NCI-H2227 (cell line): ENCODE results near the gene RBM20.
"Not testable (repeated sequence)": the region's sequence is repeated elsewhere in the genome, so short reads cannot be mapped to it uniquely, and the experiment has no call there.

ENCODE experiments used
- DNase-seq: peaks from one replicate; lab custom pipeline; 2025; ENCODE audit not compliant: unreplicated experiment; lab: John Stamatoyannopoulos, UW

The RBM20 gene

DNA sequence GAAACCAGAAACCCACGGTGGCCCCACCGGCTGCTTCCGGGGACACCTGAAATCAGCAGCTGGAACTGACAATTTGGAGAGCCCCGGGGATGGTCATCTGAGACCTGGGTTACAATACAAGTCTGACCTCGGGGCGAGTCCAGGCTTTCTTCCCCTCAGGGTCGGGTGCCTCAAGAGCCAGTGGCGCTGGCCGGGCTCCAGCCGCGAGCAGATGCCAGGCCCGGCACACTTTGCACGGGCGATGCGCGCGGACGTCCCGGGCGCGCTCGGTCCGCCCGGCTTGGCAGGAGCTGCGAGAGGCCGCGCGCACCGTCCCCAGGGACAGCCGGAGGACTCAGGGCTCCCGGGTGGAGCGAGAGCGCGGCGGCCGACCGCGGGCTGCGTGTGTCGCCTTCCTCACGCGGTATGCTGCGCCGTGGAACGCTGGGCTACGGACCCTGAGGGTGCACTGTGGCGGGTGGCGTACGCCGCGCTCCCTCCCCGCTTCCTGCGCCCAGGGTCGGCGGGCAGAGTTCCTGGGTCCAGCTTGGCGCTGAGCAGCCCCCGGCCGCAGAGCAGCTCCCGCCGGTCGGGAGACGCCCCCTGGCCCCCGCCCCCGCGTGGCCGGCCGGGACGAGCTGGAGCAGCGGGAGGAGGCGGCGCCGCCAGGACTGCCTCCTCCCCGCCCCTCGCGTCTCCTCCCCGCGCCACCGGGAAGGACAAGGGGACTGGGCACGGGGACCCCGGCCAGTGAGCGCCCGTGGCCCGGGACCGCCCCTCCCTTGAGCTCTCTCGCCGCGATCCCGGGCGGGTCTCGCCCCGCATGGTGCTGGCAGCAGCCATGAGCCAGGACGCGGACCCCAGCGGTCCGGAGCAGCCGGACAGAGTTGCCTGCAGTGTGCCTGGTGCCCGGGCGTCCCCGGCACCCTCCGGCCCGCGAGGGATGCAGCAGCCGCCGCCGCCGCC is at the start of gene RBM20:
Gene RBM20 (plus strand): TSS at position 684 of the 945 bp plus-strand sequence. CDS start 119 bp downstream, at position 803.
- DNase-seq, result peak; percentile 75

DNA sequence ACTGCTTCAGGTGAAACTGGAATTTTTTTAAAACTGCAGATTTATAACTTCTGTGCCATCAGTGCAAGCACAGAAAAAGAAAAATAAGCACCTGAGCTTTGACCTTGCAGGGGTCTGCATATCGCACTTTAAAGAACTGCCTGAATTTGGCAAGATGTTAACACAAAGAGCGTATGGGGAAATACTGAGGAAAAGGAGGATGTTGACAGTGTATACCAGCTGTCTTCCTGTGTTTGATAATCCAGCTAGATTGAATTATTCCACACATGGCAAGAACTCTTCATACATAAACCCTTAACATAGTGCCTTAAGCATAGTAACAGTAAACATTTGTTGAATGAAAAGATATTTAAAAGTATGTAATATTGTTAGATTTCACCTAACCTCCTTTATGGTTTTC is 46.7 kb upstream of the RBM20 start:
- DNase-seq, result no peak

DNA sequence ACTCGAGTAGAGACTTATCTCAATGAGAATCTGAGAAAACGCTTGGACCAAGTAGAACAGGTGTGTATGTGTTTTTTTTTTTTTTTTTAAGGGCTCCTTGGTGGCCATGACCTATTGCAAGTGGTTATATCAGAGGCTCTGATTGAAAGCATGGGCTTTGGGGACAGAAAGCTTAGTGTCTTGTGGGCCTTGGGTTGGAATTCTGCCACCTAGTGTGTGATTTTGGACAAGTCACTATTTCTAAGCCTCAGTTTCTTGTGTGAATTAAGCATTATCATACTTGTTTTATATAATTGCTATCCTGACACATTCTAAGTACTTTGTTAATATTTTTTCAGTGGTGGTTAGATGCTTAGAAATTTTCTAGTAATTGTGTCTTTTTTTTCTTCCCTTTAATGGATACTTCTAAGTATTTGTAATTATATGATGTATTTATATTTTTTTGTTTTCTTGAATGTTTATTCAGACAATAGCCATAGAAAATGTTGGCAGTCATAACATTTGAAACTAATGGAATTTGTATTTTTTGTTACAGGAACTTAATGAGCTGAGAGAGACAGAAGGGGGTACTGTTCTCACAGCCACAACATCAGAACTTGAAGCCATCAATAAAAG is 43.5 kb upstream of the RBM20 start:
- DNase-seq, result peak; percentile 53

DNA sequence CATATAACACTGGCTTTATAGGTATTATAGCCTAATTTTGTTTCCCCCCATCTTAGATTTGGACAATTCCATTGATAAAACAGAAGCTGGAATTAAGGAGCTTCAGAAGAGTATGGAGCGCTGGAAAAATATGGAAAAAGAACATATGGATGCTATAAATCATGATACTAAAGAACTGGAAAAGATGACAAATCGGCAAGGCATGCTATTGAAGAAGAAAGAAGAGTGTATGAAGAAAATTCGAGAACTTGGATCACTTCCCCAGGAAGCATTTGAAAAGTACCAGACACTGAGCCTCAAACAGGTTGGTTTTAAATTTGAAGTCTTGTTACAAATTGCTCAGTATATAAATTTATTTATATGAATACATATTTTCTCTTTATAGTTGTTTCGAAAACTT is 42.6 kb upstream of the RBM20 start:
- DNase-seq, result no peak

DNA sequence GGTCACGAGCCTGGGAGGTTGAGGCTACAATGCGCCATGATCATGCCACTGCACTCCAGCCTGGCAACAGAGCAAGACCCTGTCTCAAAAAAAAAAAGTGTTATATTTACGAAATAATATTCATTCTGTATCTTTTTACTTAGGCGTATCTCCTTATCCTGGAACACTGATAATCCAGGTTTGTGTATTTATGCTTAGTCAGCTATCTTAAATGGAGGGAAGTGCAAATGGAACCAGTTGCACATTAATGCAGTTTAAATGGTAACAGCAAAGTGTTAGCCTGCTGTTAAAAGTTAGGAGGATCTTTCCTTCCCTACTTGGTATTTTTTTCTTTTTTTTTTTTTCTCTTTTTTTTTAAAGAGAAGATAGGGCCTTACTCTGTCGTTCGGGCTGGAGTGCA is 36.0 kb upstream of the RBM20 start:
- DNase-seq, result no peak

DNA sequence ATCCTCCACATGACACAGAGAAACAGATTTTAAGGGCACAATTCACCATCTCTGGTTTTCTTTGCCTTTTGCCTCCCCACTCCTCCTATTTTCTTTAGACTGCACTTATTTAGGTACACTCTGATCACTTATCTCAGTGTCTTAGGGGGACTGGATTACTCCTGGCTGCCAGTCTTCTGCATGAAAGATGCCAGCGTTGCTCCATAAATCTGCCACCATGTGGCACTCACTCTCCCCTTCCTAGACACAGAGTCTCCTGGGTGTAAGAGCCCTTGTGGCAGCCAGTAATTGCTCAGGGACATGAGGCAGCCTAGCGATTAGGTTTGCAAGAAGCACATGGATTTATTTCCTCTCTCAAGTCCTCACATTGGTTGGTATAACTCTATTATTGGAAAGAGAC is 34.5 kb upstream of the RBM20 start:
- DNase-seq, result peak; percentile 63

DNA sequence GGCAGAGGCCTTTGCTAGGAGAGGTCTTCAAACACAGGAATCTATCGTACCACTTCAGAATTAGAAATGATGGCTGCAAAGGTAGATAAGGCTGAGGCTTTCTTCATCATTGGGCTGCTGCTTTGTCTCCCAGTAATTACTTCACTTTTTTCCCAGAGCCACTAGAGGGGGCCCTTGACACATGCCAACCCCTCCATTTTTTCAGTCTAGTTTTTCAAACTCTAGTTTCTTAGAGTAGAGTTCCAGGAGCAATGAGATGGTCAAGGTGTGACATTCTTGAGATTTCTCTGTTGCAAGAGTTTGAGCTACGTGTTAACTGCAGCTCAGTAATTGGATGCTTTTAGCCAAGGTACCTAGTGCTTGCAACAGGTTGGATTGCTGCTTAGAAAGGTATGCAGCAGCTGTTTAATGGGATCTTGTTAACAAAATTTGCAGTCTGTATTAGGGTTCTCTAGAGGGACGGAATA is 33.8 kb upstream of the RBM20 start:
- peak; percentile 59 for DNase-seq

DNA sequence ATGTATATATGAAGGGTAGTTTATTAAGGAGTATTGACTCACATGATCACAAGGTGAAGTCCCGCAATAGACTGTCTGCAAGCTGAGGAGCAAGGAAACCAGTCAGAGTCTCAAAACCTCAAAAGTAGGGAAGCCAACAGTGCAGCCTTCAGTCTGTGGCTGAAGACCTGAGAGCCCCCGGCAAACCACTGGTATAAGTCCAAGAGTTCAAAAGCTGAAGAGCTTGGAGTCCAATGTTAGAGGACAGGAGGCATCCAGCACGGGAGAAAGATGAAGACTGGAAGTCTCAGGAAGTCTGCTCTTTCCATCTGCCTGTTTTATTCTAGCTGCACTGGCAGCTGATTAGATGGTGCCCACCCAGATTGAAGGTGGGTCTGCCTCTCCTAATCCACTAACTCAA is 33.4 kb upstream of the RBM20 start:
- DNase-seq, result not testable (repeated sequence)

DNA sequence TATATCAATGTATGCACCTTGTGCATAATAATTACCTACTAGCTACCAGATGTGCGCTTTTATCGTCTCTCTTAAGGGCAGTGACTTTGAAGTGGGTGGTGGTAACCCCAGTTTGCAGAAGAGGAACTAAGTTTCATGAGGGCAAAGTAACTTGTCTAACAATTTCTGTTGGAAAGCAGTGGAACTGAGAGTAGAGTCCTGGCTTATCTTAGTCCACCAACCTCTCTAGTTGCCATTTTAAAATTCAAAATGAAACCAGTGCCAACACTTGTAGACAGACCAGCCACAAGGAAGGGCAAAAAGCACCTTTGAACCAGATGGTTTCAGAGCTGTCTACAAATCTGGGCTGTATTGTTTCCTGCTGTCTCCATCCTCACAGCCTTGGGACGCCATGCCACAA is 32.0 kb upstream of the RBM20 start:
- DNase-seq, result no peak

DNA sequence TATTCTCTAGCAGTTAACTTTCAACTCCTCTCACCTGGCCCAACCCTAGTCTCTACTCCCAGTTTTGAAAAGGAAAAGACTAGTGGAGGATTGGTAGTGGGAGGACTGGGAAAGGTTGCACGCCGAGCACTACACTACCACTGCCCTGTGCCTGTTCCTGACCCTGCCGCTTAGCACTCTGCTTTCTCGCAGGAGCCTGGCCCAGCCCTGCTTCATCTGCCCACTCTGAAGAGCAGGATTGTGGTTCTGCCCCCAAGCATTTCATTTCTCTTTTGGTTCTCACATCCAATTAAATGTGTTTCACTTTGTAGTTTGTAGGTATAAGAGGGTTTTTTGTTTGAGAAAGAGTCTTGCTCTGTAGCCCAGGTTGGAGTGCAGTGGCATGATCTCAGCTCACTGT is 31.5 kb upstream of the RBM20 start:
- DNase-seq, result no peak

DNA sequence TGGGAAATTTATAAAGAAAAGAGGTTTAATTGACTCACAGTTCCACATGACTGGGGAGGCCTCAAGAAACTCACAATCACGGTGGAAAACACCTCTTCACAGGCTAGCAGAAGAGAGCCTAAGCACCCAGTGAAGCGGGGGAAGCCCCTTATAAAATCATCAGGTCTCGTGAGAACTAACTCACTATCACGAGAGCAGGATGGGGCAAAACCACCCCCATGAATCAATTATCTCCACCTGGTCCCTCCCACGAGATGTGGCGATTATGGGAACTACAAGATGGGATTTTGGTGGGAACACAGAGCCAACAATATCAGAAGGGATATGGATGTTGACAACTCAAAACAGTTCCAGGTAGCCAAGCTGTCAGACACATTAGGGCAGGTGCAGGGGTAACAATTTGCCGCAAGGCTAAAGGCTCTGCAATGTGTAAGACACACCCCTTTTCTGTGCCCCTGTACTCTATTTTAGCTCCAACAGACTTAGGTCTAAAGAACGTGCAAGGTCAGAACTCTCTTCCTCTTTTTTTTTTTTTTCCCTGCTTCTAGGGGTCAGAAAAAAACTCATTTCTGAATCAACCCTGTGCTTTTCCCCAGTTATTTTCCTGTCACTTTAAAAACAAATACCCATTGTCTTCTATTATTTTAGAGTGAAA is 30.7 kb upstream of the RBM20 start:
- DNase-seq, result peak; percentile 12

DNA sequence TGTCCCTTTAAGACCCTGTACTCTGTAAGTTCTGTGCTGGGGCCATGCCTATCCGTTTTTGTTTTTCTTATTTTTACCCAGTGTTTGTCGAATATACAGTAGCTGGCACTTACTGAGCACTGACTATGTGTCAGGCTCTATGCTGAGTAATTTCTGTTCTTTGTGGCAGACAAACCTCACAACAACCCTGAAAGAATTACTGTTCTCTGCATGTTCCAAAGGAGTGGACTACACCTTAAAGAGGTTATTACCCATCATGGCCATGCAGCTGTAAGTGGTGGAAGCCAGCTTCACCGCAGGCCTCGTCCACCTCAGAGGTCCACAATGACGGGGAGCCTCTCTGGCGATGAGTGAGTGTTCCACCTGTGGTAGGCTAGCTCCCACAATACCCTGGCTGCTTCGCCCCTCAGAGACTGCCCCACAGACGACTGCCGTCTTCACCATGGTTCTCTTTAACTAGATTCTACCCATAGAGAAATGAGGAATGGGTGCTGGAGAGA is 30.1 kb upstream of the RBM20 start:
- no peak for DNase-seq

DNA sequence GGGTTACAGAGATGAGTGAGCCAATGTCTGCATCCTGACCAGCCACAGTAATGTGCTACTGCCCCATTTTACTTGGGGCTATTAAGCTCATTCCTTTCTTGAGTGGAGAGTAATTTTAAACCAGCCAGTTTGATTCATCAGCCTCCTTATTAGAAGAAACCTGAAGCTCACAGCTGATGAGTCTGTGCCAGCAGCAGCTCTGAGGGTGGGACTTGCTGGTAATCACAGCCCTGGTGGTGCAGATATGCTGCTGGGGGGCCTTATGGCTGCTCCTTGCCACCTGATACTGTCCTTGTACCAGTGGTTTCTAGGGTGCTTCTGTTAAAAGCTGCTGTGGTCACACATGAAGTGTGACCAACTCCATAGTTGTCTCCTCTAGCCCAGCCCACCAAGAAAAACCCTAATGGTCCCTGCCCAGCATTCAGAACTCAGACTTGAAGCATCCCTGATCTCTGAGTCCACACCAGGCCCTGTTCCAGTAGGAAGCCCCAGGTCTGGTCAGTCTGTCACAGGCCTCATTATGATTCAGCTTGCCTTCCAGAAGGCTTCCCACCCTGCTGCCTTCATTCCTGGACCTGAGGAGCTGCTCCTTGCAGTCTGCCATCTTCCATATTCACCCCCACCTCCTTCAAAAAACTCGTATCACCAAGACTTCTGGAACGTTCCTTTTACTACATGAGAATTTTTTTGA is 28.9 kb upstream of the RBM20 start:
- no peak for DNase-seq

DNA sequence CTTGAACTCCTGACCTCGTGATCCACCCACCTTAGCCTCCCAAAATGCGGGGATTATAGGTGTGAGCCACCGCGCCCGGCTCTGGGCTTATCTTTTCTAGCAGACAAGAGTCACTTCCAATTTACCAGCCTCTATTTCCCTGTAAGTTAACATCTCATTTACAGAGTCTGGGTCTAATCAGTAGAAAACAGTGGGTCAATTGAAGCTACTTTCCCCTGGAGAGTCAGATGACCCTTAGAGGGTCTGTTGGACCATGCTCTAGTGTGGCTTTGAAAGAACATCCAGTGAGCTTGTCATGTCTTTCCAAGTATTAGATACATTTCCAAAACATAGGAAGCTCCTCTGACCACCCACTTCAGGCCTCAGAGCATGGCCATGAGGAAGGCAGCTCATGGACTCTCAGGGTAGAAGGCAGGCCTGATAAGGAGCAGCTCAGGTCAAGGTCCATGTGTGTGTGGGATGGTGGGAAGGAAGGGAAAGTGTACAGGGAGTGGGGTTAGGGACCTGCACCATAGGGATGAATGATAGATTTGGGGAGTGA is 27.6 kb upstream of the RBM20 start:
- DNase-seq, result no peak

DNA sequence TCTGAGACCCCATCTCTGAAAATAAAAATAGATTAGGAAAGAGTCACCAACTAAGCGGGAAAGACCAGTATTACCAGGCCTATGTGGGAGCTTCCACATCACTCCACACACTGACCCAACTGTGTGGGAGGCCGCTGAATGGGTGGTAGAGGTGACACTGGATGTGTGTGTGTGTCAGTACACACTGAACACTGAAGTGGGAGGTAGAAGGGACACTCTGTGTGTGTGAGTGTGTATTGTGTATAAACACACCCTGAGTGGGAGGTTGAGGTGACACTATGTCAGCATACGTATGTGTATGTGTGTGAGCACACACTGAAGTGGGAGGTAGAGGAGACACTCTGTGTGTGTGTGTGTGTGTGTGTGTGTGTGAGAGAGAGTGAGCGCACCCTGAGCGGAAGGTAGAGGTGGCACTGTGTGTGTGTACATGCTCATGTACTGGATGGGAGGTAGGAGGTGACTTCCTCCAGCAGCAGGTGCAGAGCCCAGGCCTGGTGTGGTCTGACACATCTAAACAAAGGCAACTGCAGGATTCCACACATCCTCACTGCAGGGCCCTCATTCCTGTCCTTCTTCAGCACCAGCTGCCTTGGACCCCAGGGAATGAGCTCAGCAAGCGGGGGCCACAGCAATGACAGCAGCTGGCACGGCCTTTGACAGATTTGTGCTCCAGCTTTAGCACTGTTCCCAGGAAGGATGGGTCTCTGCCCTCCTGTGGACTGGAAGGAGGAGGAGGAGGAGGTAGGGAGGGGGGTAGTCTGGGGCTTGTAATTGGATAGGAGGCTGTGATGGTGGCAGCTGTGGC is 26.5 kb upstream of the RBM20 start:
- no peak for DNase-seq

DNA sequence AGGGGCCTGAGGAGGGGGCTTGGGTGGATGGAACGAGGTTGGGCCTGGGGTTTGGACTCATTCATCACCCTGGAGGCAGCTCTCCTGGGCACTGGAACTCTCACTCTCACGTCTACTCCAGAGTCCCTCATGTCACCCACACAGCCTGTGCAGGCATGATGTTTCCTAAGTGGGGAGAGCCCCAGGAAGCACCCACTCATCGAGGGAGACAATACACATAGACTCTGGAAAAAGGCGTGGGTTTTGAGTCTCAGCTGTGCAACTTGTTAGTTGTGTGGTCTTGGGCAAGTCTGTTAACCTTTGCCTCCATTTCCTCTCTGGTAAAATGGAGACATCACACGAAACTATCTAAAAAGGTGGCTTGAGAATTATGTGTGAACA is 25.9 kb upstream of the RBM20 start:
- DNase-seq, result no peak

DNA sequence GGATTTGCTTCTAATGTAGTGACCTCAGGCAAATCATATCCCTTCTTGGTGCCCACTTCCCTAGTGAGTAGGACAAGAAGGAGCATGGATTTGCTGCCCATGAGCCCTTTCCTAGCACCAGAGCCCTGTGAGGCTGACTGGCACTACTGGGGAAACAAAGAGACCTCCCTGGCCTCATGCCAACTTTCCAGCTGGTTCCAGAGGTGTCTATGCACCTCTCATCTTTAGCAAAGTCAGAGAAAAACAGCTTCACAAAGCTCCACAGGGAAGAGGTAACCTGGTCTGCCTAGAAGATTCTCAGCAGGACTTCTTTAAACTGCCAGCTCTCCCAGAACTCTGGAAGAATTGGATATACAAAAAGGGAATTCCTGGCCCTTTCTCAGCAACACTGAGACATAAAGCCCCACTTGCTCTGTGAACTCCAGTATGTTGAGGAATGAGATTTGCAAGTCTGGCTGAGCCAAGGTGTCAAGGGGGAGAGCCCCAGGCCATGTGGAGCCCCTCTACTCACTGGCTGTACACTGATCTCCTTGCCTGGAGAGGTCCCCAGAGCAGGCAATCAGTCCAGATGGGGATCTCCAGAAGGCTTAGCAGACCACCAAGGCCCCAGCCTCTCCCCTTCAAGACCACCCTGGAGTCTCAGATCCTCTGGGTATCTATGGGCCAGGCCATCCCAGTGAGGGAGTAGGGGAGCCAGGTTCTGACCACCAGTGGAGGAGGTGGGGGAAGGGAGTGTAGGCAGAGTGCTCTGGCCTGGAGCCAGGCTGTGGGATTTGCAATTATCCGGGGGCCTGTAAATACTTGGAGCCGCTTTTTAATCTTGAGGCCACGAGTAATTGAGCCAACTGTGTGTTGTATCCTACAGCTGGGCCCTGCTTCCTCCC is 24.4 kb upstream of the RBM20 start:
- DNase-seq, result peak; percentile 26

DNA sequence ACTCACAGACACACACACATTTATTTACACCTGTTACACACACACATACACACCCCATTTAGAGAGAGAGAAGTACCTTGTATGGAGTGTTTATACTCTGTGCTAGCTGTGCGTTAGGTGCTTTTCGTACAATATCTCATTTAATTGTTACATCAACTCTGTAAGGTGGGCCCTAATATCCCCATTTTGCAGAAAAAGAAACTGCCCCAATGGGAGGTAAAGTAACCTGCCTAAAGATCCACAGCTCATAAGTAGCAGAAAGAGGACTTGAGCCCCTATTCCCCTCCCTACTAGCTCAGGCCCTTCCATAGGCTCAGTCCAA is 23.8 kb upstream of the RBM20 start:
- no peak for DNase-seq

DNA sequence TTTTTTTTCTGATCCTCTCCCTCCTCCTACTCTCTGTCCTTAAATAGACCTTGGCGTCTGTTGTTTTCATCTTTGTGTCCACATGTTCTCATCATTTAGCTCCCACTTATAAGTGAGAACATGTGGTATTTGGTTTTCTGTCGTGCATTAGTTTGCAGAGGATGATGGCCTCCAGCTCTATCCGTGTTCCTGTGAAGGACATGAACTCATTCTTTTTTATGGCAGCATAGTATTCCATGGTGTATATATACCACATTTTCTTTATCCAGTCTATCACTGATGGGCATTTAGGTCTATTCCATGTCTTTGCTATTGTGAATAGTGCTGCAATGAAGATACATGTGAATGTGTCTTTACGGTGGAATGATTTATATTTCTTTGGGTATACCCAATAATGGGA is 20.8 kb upstream of the RBM20 start:
- DNase-seq, result not testable (repeated sequence)
